ENCODE measurements around the gene MVK.

The MVK gene

DNA sequence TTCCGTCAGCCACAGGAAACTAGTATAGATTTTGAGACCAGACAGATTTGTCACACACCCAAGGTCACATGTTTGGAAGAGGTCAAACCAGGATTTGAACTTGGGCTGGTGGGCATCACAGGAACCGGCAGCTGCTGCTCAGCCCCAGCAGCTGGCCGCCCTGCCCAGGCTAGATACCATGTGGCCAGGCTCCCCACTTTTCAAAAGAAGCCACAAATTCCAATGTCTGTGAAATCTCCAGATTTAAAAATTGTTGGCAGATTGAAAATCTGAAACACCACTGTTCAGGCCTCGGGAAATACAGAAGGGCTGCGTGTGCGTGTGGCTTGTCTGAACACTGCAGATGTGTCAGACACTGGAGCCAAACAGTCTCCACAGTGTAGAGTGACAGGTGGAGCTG, 30.7 kb upstream of the MVK start:
- TF ChIP-seq, protein P1, sequence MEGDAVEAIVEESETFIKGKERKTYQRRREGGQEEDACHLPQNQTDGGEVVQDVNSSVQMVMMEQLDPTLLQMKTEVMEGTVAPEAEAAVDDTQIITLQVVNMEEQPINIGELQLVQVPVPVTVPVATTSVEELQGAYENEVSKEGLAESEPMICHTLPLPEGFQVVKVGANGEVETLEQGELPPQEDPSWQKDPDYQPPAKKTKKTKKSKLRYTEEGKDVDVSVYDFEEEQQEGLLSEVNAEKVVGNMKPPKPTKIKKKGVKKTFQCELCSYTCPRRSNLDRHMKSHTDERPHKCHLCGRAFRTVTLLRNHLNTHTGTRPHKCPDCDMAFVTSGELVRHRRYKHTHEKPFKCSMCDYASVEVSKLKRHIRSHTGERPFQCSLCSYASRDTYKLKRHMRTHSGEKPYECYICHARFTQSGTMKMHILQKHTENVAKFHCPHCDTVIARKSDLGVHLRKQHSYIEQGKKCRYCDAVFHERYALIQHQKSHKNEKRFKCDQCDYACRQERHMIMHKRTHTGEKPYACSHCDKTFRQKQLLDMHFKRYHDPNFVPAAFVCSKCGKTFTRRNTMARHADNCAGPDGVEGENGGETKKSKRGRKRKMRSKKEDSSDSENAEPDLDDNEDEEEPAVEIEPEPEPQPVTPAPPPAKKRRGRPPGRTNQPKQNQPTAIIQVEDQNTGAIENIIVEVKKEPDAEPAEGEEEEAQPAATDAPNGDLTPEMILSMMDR (IDR thresholded peaks at IDR 0.05; ENCODE audit: control insufficient read depth, insufficient read depth, low read depth, low read length, missing control alignments): no peak
- no peak for DNase-seq (ENCODE audit: low read depth)

DNA sequence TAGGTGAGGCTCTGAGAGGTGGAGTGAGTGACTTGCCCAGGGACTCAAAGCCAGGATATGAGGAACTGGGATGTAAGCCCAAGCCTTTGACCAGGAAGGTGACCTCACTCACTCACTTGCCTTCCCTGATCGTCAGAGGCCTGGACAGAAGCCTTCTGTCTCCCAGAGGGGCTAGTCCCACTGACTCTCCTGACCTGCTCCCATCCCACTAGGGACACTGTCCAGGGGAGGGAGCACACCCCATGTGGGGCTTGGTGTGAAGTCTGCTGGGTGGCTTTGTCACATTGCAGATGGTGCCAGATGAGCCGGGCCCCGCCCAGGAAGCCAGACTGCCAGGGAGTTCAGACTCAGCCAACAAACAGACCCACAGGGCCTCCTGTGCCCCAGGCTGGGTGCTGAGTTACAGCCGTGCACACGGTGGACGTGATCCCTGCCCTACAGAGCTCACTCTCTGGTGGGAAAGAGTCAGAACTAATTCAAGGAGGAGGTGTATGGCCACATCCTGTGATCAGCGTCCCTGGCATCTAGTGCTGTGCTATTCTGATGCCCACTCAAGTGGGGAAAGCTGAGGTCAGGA, 28.6 kb upstream of the MVK start:
- no peak overlapping the region for H3K4me3 ChIP-seq (ENCODE audit: control insufficient read depth, low read depth, low read length)
- DNase-seq (ENCODE audit: low read depth): no peak
- TF ChIP-seq, protein P1 (IDR thresholded peaks at IDR 0.05; ENCODE audit: control insufficient read depth, insufficient read depth, low read depth, low read length, missing control alignments): no peak

More for the DNA sequence above, 30.7 kb upstream of the MVK start:
- H3K4me3 ChIP-seq (ENCODE audit: control insufficient read depth, low read depth, low read length): no peak overlapping the region

DNA sequence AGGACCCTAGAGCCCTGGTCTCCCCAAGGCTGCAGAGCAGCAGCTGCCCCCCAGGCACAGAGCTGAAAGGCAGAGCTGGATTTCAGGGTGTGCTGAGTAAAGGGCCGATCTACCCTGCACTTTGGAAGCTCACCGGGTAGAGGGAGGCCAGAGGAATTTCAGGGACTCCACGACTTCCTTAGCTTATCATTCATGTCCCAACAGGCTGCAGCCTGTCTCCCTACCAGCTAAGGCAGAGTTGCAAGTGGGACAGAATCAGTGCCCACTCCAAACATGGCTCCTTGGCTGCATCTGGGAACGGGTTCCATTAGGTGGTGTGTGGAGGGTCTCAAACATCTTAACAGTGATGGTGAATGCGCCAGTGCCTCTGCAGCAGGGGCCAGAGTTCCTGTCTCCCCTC, 27.8 kb upstream of the MVK start:
- TF ChIP-seq, protein P1 (IDR thresholded peaks at IDR 0.05; ENCODE audit: control insufficient read depth, insufficient read depth, low read depth, low read length, missing control alignments): no peak
- no peak overlapping the region for H3K4me3 ChIP-seq (ENCODE audit: control insufficient read depth, low read depth, low read length)
- DNase-seq (ENCODE audit: low read depth): no peak

DNA sequence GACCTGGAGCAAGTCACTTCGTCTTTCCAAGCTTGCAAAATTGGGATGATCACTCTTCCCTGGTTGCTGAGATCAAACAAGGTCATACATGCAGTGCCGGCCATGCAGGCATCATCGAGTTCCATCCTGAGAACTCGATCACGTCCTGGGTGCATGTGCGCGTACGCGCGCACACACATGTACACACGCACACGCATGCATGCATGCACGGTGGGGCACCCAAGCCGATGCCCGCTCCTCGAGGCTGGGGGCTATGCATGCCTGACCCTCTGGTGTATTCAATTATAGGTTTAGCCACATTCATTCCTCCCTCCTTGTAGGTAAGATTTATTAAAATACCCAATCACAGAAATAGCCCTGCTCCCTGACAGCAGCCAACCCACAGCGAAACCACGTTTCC, 26.3 kb upstream of the MVK start:
- TF ChIP-seq, protein P1 (IDR thresholded peaks at IDR 0.05; ENCODE audit: control insufficient read depth, insufficient read depth, low read depth, low read length, missing control alignments): no peak
- DNase-seq (ENCODE audit: low read depth): no peak
- H3K4me3 ChIP-seq (ENCODE audit: control insufficient read depth, low read depth, low read length): no peak overlapping the region

DNA sequence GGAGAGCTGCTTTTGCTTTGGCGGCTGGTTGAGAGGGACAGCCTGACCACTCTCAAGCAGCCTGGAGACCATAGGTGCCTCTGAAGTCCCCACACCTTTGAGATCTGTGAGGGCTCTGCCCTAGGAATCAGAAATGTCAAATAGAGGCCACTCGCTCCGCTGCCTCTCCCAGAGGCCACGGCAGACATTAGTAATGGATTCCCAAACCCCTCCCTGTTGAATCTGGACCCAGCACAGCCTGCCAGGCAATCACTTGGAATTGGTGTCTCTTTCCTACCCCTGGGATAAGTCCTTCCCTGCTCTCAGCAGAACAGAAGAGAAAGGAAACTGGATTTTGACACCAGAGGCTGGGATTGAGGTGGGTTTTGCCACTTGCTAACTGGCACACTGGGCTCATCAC, 25.3 kb upstream of the MVK start:
- H3K4me3 ChIP-seq (ENCODE audit: control insufficient read depth, low read depth, low read length): no peak overlapping the region
- no peak for DNase-seq (ENCODE audit: low read depth)
- TF ChIP-seq, protein P1 (IDR thresholded peaks at IDR 0.05; ENCODE audit: control insufficient read depth, insufficient read depth, low read depth, low read length, missing control alignments): no peak

DNA sequence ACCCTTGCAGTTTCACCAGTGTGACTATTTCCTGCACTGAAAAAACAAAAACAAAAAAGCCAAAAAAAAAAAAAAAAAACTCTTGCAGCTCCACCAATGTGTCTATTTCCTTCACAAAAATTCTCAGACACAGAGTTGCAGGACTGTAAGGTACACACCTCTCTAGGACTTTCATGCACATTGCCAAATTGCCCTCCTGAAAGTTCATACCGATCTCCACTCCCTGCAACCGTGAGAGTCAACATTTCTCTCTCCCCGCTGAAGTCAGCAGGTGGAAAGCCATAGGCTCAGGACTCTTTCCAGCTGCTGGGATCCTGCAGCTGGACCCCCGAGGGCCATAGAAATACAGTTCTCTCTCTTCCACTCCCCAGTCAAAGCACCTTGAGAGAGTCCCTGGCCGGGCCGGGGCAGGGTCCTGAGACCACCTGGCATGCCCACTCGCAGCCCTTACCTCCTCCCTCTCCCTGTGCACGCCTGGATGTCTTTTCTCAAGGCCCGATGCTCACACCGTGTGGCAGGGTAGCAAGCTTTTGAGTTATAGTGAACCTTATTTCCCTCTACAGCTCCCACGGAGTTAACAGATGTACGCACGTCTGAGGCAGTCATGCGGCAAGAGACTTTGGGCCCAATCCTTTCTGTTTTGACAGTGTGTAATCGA, 23.9 kb upstream of the MVK start:
- no peak overlapping the region for H3K4me3 ChIP-seq (ENCODE audit: control insufficient read depth, low read depth, low read length)
- TF ChIP-seq, protein P1 (IDR thresholded peaks at IDR 0.05; ENCODE audit: control insufficient read depth, insufficient read depth, low read depth, low read length, missing control alignments): no peak
- no peak for DNase-seq (ENCODE audit: low read depth)

Measured in AG09309 (cell line).